Fibroblast of pulmonary artery (primary cell): ENCODE data around the gene TTYH3.
A peak's percentile ranks its signal among the peaks of the same experiment; 100 is the strongest.

Experiments
- DNase-seq: peaks from one replicate; pipeline ENCODE4 v3.0.0-alpha.2; 2010; ENCODE audit warnings: low read depth
- H3K4me3 ChIP-seq: replicated peaks from 2 replicates; pipeline ENCODE4 v1.5.1; 2011; ENCODE audit warnings: low read depth, mild to moderate bottlenecking, control low read depth, low read length, moderate library complexity
- TF ChIP-seq, protein P1 (sequence below): IDR thresholded peaks from 2 replicates; pipeline ENCODE4 v1.5.1; 2011; ENCODE audit warnings: mild to moderate bottlenecking, control low read depth, low read length, inconsistent platforms; ENCODE audit errors: missing control alignments

TTYH3 gene

DNA sequence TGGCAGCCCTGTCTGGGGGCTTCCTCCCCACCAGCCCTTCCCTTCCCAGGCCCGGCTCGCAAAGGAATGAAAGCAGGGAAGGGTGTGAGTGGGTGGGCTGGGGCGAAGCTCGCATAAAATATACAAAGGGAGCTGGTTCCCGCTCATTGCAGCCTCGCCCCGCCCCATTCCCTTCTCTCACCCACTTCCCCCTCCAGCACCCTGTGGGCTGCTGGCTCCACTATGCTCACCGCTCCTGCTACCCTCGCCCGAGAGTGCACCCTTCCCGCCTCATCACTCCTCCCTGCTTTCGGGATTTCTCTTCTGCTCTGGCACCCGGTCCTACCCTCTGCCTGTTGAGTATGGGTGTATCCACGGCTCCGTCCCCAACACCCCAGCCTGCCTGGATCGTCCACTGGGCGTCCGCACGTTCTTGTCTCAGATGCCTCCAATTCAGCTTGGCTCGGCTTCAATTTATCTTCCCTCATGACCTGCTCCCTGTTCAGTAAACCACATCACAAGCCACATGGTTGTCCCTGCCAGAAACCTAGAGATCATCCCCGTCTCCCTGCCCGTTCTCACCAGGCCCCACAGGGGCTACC, 14.4 kb upstream of the TTYH3 start:
- TF ChIP-seq, protein P1, sequence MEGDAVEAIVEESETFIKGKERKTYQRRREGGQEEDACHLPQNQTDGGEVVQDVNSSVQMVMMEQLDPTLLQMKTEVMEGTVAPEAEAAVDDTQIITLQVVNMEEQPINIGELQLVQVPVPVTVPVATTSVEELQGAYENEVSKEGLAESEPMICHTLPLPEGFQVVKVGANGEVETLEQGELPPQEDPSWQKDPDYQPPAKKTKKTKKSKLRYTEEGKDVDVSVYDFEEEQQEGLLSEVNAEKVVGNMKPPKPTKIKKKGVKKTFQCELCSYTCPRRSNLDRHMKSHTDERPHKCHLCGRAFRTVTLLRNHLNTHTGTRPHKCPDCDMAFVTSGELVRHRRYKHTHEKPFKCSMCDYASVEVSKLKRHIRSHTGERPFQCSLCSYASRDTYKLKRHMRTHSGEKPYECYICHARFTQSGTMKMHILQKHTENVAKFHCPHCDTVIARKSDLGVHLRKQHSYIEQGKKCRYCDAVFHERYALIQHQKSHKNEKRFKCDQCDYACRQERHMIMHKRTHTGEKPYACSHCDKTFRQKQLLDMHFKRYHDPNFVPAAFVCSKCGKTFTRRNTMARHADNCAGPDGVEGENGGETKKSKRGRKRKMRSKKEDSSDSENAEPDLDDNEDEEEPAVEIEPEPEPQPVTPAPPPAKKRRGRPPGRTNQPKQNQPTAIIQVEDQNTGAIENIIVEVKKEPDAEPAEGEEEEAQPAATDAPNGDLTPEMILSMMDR: no peak
- no peak for DNase-seq
- no peak overlapping the region for H3K4me3 ChIP-seq

DNA sequence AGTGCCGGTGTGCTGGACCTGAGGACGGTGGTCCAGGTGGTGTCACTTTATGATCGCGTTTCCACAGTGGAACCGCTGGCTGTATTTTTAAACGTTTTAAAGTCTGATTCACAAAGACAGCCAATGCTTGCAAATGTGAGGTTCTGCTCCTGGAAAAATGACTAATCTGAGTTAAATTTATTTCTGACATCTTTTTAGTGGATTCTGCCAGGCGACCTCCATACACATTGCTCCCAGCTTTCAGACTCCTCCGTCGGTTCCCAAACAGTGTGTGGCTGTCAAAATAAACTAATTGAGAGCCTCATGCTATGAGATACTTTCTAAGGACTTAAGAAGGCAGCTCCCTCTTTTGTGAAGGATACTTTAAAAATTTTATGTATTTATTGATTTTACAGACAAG, 12.7 kb upstream of the TTYH3 start:
- H3K4me3 ChIP-seq: no peak overlapping the region
- TF ChIP-seq, protein P1: no peak
- DNase-seq: peak; percentile 19

DNA sequence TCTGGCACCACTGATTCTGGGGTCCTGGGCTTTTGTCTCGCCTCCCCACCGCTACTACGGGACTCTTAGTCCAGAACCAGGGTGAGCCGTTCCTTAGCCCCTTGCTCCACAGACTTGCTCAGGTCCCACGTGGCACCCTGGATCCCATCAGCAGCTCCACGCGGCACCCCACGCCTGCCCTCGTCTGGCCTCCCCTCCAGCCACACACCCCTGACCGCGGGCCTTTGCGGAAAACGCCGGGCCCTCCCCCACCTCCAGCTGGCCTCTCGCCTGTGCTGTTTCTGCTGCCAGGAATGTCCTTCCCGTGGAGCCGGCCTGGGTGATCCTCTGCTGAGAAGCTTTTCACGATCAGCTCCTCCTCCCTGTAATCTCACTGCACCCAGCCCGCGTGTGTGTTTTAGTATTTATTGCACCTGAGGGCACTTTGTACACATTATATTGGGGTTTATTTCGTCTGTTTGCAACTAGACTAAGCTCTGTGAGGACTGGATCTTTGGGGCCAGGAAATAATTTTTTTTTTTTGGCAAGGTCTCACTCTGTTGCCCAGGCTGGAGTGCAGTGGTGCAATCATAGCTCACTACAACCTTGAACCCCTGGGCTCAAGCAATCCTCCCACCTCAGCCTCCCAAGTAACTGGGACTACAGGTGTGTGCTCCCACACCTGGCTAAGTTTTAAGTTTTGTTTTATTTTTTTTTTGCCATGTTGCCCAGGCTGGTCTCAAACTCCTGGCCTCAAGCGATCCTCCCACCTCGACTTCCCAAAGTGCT, 10.5 kb upstream of the TTYH3 start:
- peak; percentile 82 for DNase-seq
- H3K4me3 ChIP-seq: no peak overlapping the region
- TF ChIP-seq, protein P1: no peak

DNA sequence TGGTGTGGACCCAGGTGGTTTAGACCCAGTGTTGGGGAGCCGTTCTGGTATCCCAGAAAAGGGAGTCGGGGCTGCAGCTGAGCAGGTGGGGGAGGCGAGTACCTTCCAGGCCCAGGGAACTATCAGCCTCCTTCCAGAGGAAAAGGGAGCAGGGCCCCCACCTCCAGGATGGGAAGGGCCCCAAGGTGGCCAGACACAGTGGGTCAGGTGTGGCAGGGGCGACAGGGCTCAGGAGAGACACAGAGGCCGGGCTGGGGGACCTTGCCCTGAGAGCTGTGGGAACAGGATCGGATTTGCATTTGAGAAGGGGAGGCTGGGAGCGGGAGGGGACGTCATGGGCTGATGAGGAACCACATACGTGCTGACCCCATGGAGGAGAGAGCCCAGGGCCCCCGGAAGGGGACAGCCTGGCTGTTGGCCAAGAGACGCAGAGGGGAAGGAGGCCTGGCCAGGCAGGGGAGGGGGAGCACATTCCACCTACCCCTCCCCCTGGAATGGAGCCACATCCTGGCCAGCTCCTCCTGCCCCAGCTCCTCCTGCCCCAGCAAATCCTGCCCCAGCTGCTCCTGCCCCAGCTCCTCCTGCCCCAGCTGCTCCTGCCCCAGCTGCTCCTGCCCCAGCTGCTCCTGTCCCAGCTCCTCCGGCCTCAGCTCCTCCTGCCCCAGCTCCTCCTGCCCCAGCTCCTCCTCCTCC, 9.7 kb upstream of the TTYH3 start:
- TF ChIP-seq, protein P1: no peak
- H3K4me3 ChIP-seq: no peak overlapping the region

DNA sequence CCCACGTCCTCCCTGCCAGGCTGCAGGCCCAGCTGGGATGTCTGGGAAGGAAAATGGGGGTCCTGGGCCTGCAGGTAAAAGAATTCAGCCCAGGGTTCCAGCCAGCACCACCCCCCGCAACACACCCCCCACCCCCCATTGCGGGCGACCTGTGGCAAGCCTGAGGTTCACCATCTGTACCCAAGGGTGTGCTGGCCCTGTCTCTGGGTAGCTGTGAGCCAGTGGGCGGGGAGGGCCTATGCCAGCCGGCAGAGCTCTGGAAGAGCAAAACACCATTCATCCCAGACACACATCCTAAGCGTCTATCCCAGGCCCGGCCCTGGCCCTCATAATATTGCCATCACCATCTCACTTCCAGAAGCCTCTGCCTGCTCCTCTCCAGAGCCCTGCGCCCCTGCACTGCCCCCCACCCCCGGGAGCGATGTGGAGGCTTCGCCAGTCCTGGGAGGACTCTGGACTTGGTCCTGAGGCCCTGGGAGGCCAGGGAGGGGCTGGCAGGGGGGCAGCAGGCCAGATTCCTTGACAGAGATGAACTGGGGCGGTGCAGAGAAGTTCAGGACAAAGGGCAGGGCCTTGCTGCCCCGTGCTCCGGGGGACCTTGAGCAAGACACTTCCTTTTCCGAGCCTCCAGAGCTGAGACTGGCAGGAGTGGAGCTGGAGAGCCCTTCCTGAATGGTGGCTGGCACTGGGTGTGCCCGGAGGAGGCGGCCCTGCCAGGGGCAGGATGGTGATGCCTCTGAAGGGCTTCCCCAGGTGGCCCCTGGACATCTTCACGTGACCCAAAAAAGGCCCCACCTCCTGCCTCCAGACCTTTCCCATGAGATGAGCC, 8.7 kb upstream of the TTYH3 start:
- no peak for DNase-seq
- H3K4me3 ChIP-seq: no peak overlapping the region
- TF ChIP-seq, protein P1: no peak

More for the DNA sequence above, 9.7 kb upstream of the TTYH3 start:
- peak; percentile 60 for DNase-seq

DNA sequence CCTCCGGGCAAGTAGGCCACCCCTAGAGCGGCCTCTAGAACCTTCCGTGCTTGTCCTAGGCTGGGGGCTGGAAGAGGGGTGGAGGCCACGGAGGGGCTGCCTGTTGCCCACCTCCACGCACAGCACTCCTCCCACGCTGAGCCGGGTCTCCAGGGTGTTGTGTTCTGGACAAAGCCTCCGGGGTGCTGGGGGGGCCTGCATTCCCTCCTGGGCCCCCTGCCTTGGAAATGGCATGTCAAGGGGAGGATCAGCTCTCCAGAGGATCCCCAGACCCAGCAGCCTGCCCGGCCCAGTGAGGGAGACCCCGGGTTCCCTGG, 8.1 kb upstream of the TTYH3 start:
- DNase-seq: no peak
- TF ChIP-seq, protein P1: no peak
- H3K4me3 ChIP-seq: no peak overlapping the region
